ENCODE results near the gene ZNF81.
"Not testable (repeated sequence)": the region's sequence is repeated elsewhere in the genome, so short reads cannot be mapped to it uniquely, and the experiment has no call there.

The ZNF81 gene

GRCh38 chrX:47846040-47846439 is 9.3 kb downstream of the ZNF81 start:
- DNase-seq, result no peak

GRCh38 chrX:47849778-47850177 is 13.1 kb downstream of the ZNF81 start:
- no peak for DNase-seq

- not testable (repeated sequence) for DNase-seq
These were observed 13.7 kb downstream of the ZNF81 start for GRCh38 chrX:47850389-47850788.

DNA sequence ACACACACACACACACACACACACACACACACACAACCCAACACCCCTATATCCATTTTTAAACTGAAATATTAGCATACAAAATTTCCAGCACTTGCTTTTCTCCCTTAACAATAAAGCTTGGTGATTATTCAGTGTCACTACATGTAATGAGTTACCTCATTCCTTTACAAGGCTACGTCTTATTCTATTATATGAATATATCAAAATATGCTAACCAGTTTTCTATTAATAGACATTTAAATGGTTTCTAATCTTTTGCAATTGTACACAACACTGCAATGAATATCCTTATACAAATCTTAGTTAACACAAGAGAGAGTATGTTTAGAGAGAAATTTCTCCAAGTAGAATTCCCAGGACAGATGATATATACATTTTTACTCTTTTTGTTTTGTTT is 14.2 kb downstream of the ZNF81 start:
- no peak for DNase-seq

DNA sequence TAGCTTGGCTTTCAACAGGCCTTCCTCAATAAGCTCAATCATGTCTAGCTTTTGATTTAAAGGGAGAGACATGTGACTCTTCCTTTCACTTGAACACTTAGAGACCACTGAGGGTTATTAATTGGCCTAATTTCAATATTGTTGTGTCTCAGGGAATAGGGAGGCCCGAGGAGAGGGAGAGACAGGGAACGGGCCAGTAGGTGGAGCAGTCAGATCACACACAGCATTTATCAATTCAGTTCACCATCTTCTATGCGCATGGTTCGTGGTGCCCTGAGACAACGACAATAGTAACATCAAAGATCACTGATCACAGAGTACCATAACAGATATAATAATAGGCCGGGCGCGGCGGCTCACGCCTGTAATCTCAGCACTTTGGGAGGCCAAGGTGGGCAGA is 17.8 kb downstream of the ZNF81 start:
- DNase-seq, result peak; percentile 5 to 29

DNA sequence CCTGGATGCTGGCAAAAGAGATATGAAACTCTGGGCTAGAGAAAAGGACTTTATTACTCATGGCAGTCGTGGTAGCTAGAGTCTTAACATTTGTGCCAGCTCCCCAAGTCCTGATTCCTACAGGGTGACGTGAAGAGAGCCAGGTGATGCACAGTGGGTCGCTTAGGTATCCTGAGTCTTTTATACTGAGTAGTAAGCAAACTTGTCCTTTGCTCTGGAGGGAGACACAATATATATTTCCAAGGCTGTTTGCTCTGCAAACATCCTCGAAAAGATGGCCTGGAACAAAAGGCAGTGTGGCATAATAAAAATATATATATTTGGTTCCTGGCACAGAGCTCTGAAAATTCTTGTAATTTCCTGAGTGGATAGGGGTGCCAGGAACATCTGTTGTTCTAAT is 23.0 kb downstream of the ZNF81 start:
- no peak for DNase-seq

DNA sequence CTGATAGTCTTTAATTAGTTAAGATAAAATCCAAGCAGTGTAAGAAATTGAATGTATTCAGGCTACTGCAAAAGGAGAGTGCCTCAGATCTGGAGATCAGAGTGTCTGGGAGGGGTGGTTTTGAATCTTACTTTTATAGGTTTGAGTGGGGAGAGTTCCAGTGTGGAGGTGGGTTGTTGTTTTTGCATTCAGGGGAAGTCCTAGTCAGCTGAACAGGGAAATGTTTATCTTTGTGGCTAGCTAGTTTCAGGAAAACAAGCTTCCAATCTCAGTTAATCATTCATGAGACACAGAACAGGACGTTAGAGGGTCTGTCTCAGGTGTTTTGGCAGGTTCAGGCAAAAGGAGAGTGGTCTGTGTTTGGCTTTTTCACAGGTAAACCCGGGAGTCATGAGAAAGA is 26.0 kb downstream of the ZNF81 start:
- DNase-seq, result no peak

GRCh38 chrX:47863187-47863586 is 26.5 kb downstream of the ZNF81 start:
- DNase-seq, result no peak

GRCh38 chrX:47864300-47864699 is 27.6 kb downstream of the ZNF81 start:
- DNase-seq, result no peak

- no peak for DNase-seq
These were observed 28.1 kb downstream of the ZNF81 start for GRCh38 chrX:47864785-47865184.

- no peak for DNase-seq
These were observed 36.4 kb downstream of the ZNF81 start for GRCh38 chrX:47873123-47873522.

DNA sequence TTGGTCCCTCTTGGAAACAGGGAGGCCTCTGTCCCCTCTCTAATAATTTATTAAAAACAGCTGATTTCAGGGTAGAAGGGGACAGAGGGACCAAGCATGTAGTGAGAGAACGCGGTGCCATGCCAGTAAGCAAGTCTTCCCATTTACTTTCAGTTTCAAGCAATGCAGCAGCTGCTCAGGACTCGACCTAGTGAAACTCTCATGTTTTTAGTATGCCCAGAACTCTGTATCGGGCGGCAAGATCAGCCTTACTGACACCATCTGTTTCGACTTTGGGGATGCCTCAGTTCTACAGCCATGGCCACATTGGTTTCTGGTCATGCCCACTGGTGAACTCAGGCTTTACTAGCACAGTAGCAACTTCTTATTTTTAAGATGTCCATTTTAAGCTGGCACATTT is 40.6 kb downstream of the ZNF81 start:
- DNase-seq, result no peak

GRCh38 chrX:47878198-47878597 is 41.5 kb downstream of the ZNF81 start:
- DNase-seq, result no peak

DNA sequence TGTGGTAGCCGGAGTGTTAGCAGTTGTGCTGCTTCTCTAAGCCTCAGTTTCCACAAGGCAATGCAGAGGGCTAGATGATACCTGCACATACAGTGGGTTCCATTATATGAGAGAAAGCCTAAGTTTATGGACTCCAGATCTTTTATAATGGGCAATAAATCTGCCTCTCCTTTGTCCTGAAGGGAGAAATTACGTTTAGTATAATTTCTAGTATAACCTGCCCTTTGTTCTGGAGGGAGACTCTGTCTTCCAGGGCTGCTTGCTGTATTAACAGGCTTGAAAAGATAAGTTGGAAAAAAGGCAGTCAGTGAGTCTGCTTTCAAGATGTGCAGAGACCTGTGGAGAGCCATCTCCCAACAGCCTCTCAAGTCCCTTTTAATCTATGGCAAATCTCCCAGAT is 42.8 kb downstream of the ZNF81 start:
- DNase-seq, result no peak

- DNase-seq, result no peak
These were observed 44.2 kb downstream of the ZNF81 start for GRCh38 chrX:47880927-47881326.

GRCh38 chrX:47885501-47885900 is 48.8 kb downstream of the ZNF81 start:
- no peak for DNase-seq

DNA sequence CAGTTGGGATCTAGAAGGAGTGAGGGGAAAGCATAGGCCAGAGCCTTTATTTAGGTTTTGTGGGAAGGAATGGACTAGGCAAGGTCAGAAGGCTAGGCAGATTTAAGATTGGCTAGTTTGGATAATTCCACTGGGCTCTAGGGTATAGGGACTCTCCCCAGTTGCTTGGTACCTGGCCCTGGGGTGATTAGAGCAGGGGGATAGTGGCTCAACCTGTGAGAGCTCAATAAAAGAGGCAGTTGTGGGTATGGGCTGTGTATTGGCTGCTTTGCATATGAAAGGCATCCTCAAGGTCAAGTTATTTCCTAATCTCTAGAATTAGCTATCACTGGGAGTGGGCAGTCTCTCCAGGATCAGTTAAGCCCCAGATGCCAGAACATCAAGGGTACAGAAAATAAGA is 61.3 kb downstream of the ZNF81 start:
- DNase-seq, result no peak

- peak; percentile 17 to 63 for DNase-seq
These were observed 64.1 kb downstream of the ZNF81 start for GRCh38 chrX:47900833-47901232.

- no peak for DNase-seq
These were observed 65.5 kb downstream of the ZNF81 start for GRCh38 chrX:47902161-47902560.

GRCh38 chrX:47915886-47916493 is 79.3 kb downstream of the ZNF81 start:
- no peak for DNase-seq

DNA sequence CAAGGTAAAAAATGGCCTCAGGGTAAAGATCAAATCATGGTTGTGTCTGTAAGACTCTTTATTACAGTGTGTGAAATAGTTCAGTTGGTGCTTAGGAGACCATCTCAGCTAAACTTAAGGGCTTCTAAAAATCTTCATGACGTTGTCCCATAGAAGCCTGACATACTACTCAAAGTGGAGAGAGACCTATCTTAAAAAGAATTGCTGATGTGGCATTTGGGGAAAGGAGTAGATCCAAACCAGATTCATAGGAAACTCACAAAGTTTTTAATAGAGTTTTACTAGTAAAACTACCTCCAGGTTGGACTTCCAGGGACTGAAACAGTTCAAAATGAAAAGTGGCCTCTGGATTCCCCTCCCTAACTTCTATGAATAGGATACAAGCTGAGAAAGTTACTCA is 81.6 kb downstream of the ZNF81 start:
- no peak for DNase-seq

DNA sequence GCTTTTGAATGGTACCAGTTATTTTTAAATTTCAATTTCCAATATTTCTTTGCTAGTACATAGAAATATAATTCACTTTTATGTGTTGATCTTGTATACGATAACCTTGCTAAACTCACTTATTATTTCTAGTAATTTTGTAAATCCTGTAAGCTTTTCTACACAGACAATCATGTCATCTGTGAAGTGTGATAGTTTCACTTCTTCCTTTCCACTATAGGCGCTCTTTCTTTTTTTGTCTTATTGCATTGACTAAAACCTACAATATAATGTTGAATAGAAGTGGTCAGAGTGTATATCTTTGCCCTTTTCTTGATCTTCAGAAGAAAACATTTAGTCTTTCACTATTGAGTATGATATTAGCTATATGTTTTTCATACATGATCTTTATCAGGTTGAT is 90.5 kb downstream of the ZNF81 start:
- no peak for DNase-seq

DNA sequence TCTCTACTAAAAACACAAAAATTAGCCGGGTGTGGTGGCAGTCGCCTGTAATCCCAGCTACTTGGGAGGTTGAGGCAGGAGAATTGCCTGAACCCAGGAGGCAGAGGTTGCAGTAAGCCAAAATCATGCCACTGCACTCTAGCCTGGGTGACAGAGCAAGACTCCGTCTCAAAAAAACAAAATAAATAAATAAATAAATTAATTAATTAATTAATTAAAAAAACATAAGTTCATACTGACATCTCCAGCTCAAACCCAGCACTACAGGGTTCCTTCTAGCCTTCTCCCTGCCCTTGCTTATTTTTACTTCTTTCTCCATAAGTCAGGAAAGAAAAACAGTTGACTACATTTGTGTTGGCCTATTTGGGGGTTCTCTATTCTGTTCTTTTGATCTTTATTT is 95.3 kb downstream of the ZNF81 start:
- DNase-seq, result not testable (repeated sequence)

DNA sequence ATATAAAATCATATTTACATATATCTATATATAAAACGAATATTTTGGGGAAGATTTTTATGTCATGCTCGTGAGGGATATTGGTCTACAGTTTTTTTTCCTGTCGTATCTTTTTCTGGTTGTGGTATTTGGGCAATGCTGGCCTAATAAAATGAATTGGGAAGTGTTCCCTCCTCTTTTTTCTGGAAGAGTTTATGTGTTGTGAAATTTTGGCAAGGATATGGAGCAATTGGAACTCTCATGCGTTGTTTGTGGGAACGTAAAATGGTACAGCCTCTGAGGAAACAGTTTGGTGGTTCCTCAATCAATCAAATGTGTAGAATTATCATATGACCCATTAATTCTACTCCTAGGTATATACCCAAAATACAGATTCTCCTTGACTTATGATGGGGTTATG is 97.2 kb downstream of the ZNF81 start:
- no peak for DNase-seq

- DNase-seq, result no peak
These were observed 99.7 kb downstream of the ZNF81 start for GRCh38 chrX:47936224-47936939.

All from Kasumi-1 (cell line).